ENCODE data around the gene ABL1.
"Not testable (repeated sequence)": the region's sequence is repeated elsewhere in the genome, so short reads cannot be mapped to it uniquely, and the experiment has no call there.

Gene ABL1

GRCh38 chr9:130825809-130826208 is 9.2 kb upstream of the ABL1 start:
- DNase-seq = no peak

GRCh38 chr9:130829762-130830161 is 5.3 kb upstream of the ABL1 start:
- DNase-seq = no peak

GRCh38 chr9:130830231-130830760 is 4.8 kb upstream of the ABL1 start:
- DNase-seq = no peak

GRCh38 chr9:130831077-130831476 is 4.0 kb upstream of the ABL1 start:
- DNase-seq = no peak

- DNase-seq = no peak
Observed at GRCh38 chr9:130833031-130833990, 1.7 kb upstream of the ABL1 start.

GRCh38 chr9:130835441-130836298 is 616 bp downstream of the ABL1 start:
- DNase-seq = peak; percentile 68

- DNase-seq = no peak
Observed at GRCh38 chr9:130837002-130837511, 2.0 kb downstream of the ABL1 start.

GRCh38 chr9:130837643-130838042 is 2.6 kb downstream of the ABL1 start:
- DNase-seq = no peak

GRCh38 chr9:130839132-130840111 is 4.4 kb downstream of the ABL1 start:
- DNase-seq = no peak

GRCh38 chr9:130842545-130842944 is 7.5 kb downstream of the ABL1 start:
- DNase-seq = no peak

GRCh38 chr9:130843049-130843908 is 8.2 kb downstream of the ABL1 start:
- peak; percentile 63 for DNase-seq

GRCh38 chr9:130844044-130844451 is 9.0 kb downstream of the ABL1 start:
- DNase-seq = peak; percentile 83

- no peak for DNase-seq
Observed at GRCh38 chr9:130845254-130845653, 10.2 kb downstream of the ABL1 start.

GRCh38 chr9:130845901-130846481 is 10.9 kb downstream of the ABL1 start:
- peak; percentile 91 for DNase-seq

GRCh38 chr9:130846487-130847305 is 11.6 kb downstream of the ABL1 start:
- DNase-seq = no peak

- DNase-seq = peak; percentile 33
Observed at GRCh38 chr9:130847306-130848217, 12.5 kb downstream of the ABL1 start.

GRCh38 chr9:130848514-130848913 is 13.5 kb downstream of the ABL1 start:
- DNase-seq = not testable (repeated sequence)

GRCh38 chr9:130849356-130849755 is 14.3 kb downstream of the ABL1 start:
- DNase-seq = no peak

Measured in hematopoietic multipotent progenitor cell treated with erythropoietin and hydrocortisone succinate and interleukin-3 and kit ligand, for 6 days (in vitro differentiated cells).